ENCODE results near the gene SLC25A12. TPM values are rescaled to one million over a fixed set of nuclear protein-coding genes. Genes with fewer than 3 reads are reported as not detected.

The SLC25A12 gene
- total and polyA plus RNA-seq, 2 of the 13 experiments (the other 11 are each of a cell fraction or from before 2014, with no cell fraction given): 8.1 to 15.9 TPM

DNA sequence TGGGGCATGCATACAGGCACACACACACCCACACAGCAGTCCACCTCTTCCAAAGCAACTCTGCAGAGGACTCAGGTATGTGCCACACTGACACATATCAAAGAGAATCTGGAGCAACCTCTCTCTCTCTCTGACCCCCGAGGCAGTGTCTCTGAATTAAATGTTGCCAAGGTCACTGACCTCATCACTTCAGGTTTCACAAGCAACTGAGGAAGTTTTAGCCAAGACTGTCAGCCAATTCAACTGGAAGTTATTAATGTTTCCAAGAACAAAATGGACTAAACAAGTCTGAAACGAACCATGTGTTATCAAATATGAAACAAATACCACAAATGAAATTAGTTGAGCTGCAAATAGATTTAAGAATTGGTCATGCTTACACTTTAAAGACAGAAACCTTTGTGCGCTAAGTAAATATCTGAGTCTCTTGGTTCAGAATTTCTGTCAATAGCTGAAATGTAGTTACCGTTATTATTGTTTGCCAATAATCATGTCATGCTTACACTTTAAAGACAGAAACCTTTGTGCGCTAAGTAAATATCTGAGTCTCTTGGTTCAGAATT, 86.1 kb downstream of the SLC25A12 start (continued):
- TF ChIP-seq U2AF1 (optimal IDR thresholded peaks at IDR 0.05; ENCODE audit: low read depth, low read length): no peak
- TF ChIP-seq RNF2 (conservative IDR thresholded peaks at IDR 0.05; ENCODE audit: low read depth): no peak
- TF ChIP-seq NONO (IDR thresholded peaks at IDR 0.05): no peak
- no peak for TF ChIP-seq NONO (CRISPR knock-in tag; conservative IDR thresholded peaks at IDR 0.05)
- TF ChIP-seq ZC3H13 (CRISPR knock-in tag; IDR thresholded peaks at IDR 0.05): no peak
- no peak for TF ChIP-seq ZNF530 (CRISPR knock-in tag; IDR thresholded peaks at IDR 0.05; ENCODE audit: low read depth)
- TF ChIP-seq PAF1 (CRISPR knock-in tag; IDR thresholded peaks at IDR 0.05): no peak
- TF ChIP-seq HCFC1 (IDR thresholded peaks at IDR 0.05; ENCODE audit: low read depth, low read length): no peak
- no peak for TF ChIP-seq KAT2B (IDR thresholded peaks at IDR 0.05; ENCODE audit: borderline replicate concordance, low read depth, low read length)
- TF ChIP-seq PTBP1 (IDR thresholded peaks at IDR 0.05; ENCODE audit: low read depth, low read length, poor library complexity, severe bottlenecking): no peak
- TF ChIP-seq ZNF180 (CRISPR knock-in tag; IDR thresholded peaks at IDR 0.05; ENCODE audit: borderline replicate concordance, low read depth): no peak
- TF ChIP-seq TOE1 (CRISPR knock-in tag; IDR thresholded peaks at IDR 0.05): peak; percentile 44; the same call in 1 of the 2 replicates
- TF ChIP-seq, protein P1, sequence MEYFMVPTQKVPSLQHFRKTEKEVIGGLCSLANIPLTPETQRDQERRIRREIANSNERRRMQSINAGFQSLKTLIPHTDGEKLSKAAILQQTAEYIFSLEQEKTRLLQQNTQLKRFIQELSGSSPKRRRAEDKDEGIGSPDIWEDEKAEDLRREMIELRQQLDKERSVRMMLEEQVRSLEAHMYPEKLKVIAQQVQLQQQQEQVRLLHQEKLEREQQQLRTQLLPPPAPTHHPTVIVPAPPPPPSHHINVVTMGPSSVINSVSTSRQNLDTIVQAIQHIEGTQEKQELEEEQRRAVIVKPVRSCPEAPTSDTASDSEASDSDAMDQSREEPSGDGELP (IDR thresholded peaks at IDR 0.05; ENCODE audit: borderline replicate concordance, low read depth): no peak
- peak; percentile 87 for TF ChIP-seq ARID5B (CRISPR knock-in tag; IDR thresholded peaks at IDR 0.05)
- TF ChIP-seq FOXP4 (CRISPR knock-in tag; IDR thresholded peaks at IDR 0.05): peak; percentile 51
- no peak for TF ChIP-seq ZNF232 (CRISPR knock-in tag; IDR thresholded peaks at IDR 0.05; ENCODE audit: borderline replicate concordance)
- TF ChIP-seq FOXK1 (CRISPR knock-in tag; IDR thresholded peaks at IDR 0.05; ENCODE audit: borderline replicate concordance, low read depth): no peak
- TF ChIP-seq ZSCAN20 (CRISPR knock-in tag; IDR thresholded peaks at IDR 0.05; ENCODE audit: borderline replicate concordance): no peak
- TF ChIP-seq ZBTB7B (CRISPR knock-in tag; IDR thresholded peaks at IDR 0.05): 0 out of 2 replicates have a peak, but pooled peaks have one; percentile 36
- no peak for TF ChIP-seq SMARCE1 (IDR thresholded peaks at IDR 0.05; ENCODE audit: borderline replicate concordance)
- no peak for TF ChIP-seq KDM3A (CRISPR knock-in tag; IDR thresholded peaks at IDR 0.05; ENCODE audit: low read depth)
- no peak for TF ChIP-seq EZH2 (conservative IDR thresholded peaks at IDR 0.05; ENCODE audit: low read depth, low read length)
- no peak; the same call in 1 of the 2 replicates for TF ChIP-seq PHF21A (CRISPR knock-in tag; IDR thresholded peaks at IDR 0.05)
- 0 out of 2 replicates have a peak, but pooled peaks have one; percentile 53 for TF ChIP-seq MBD4 (IDR thresholded peaks at IDR 0.05; ENCODE audit: borderline replicate concordance, low read length)
- TF ChIP-seq ZIK1 (CRISPR knock-in tag; IDR thresholded peaks at IDR 0.05; ENCODE audit: borderline replicate concordance, low read depth): no peak
- TF ChIP-seq MED13 (CRISPR knock-in tag; IDR thresholded peaks at IDR 0.05): no peak
- TF ChIP-seq RORA (CRISPR knock-in tag; IDR thresholded peaks at IDR 0.05): no peak
